ENCODE measurements around the gene CEBPA.

GRCh38 chr19:33295621-33296487 is 6.5 kb downstream of the CEBPA start:
- TF ChIP-seq POLR2A (IDR thresholded peaks at IDR 0.05) (no peak), CTCF (IDR thresholded peaks at IDR 0.05) (no peak)
